Measurements from ENCODE around the gene CILP2.

The CILP2 gene

DNA sequence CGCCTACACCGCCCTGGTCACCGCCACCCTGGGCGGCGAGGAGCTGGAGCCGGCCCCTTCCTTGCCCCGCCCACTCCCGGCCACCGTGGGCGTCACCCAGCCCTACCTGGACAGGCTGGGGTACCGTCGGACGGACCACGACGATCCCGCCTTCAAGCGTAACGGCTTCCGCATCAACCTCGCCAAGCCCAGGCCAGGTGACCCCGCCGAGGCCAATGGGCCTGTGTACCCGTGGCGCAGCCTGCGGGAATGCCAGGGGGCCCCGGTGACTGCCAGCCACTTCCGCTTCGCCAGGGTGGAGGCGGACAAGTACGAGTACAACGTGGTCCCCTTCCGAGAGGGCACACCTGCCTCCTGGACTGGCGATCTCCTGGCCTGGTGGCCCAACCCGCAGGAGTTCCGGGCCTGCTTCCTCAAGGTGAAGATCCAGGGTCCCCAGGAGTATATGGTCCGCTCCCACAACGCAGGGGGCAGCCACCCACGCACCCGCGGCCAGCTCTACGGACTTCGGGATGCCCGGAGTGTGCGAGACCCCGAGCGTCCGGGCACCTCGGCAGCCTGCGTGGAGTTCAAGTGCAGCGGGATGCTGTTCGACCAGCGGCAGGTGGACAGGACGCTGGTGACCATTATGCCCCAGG, 7.0 kb downstream of the CILP2 start:
- DNase-seq, result no peak

DNA sequence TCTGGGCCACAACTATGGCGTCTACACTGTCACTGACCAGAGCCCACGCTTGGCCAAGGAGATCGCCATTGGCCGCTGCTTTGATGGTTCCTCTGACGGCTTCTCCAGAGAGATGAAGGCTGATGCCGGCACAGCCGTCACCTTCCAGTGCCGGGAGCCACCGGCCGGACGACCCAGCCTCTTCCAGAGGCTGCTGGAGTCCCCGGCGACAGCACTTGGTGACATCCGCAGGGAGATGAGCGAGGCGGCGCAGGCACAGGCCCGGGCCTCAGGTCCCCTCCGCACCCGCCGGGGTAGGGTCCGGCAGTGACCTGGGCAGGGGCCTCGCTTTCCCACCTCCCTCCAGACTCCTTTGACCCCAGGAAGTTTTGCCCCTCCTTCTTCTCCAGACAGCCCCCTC, 7.6 kb downstream of the CILP2 start:
- DNase-seq, result no peak

DNA sequence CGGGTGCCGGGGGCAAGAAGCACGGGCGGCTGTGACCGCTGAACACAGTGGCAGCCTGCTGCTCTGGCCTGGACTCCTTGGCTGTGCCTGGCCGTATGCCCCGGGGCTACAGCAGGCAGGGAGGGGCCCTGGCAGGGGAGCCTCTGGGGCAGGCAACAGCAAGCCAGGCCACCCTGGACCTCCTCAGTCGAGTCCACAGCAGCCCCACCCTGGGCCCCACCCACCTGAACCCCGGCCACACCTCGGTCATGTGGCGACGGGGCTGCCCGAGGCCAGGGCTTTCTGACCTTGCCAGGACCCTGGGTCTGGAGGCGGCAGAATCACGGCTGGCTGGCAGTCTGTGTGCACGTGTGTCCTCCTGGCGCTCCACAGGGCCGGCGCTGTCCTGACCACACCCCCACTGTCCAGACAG, 8.7 kb downstream of the CILP2 start:
- DNase-seq, result no peak

GRCh38 chr19:19547674-19548336, 9.7 kb downstream of the CILP2 start:
- no peak for DNase-seq

GRCh38 chr19:19548915-19549759, 11.1 kb downstream of the CILP2 start:
- DNase-seq, result no peak

DNA sequence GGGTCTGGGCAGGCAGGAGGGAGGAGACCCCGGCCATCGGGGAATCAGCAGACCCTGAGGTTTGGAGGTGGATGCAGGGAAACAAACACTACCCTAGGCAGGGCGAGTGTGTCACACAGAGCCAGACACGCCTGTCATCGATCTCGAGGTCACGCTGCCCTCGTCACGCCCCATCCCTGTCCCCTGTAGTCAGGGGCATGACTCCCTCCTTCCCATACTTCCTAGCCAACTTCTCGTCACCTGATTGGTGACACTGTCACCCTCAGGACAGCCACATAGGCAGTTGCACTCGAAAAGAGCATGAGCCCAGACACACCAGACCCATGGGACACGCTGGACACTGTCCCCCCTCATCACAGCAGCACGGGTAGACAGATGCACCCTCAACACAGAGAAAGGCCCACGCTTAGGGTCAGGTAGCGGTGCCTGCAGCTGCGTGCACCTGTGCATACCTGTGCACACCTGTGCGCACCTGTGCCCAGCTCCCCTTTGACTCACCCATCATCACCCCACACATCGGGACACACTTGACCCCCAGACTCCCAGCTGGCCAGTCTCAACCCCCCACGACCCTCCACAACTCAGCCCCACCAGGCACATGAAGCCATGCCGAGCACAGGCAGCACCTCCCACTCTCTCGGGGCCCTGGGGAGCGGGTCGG, 11.9 kb downstream of the CILP2 start:
- DNase-seq, result no peak

DNA sequence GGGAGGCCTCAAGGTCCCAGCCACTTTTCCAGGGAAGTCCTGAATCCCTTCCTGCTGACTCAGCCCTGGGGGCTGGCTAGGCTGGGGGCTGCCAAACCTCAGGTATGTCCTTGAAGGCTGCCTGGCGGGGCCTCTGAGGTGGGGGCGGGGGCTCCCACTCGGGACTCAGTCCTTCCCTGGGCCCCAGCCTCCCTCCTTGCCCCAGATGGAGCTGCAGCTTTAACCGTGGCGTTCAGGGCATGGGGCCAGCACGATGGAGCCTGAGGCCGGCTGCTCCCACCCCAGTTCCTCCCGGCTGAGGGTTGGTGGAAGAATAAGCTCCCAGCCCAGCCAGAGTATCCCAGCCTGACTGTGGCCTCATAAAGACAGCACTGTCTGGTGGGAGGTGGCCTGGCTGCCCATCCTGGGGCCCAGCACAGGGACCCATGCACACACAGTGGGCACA, 12.4 kb downstream of the CILP2 start:
- no peak for DNase-seq

- no peak for DNase-seq
Measured at GRCh38 chr19:19550972-19551852, 13.1 kb downstream of the CILP2 start.

GRCh38 chr19:19551853-19552192, 13.8 kb downstream of the CILP2 start:
- no peak for DNase-seq

DNA sequence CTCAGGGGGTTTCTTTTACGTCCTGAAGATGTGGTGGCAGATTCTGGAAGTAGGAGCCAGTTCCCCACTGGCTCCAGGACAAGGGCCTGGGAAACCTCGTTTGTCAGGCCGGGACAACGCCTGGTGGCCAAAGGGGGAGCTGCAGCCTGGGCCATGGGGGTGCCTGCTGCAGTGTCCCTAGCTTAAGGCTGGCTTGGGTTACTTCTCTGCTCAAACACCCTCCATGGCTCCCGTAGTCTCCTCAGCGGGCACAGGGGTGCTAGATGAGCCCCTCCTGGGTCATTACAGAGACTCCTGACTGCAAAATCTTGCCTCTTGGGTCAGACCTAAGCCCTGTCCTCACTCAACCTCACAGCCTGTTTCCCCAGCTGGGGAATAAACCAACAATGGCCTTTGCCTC, 14.7 kb downstream of the CILP2 start:
- no peak for DNase-seq

GRCh38 chr19:19553670-19554069, 15.6 kb downstream of the CILP2 start:
- no peak for DNase-seq

DNA sequence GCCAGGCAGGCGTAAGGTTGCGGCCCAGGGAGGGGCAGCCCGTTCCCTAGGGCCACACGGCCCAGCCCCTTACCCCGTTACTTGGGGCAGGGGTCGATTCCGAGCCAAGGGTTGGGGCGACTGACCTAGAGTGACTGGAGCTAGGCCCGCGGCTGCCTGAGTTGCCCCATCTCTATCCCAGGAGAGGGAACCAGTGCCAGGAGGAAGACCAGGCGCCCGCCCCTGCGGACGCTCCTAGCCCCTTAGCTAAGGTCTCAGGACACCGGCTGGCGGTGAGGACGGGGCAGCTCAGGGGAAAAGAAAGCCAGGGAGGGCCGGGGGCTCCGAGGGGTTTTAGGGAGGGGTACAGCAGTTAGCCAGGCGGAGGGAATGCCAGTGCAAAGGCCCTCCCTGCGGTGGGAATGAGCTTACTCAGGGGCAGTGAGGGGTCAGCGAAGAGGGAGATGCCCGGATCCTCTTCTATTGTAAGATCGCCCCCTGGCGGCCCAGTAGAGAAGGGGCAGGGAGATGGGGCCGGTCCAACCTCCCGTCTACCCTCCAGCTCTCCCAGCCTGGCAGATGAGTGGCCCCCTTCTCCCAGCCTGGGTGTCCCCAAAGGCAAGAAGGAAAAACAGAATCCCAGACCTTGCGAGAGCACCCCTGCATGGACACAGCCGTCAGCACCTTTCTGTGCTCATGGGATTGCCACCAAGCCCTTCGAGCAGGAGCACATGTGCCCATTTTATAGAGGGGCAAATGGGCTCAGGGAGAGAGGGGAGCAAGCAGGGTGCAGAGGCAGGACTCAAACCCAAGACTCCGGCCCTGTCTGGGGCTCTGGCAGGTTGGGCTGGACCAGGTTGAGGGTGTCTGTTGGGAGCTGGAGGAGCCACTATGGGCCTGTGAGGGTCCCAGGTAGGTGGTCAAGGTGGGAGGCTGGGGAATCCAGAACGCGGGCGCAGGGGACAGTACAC, 16.3 kb downstream of the CILP2 start:
- peak; percentile 32 for DNase-seq

DNA sequence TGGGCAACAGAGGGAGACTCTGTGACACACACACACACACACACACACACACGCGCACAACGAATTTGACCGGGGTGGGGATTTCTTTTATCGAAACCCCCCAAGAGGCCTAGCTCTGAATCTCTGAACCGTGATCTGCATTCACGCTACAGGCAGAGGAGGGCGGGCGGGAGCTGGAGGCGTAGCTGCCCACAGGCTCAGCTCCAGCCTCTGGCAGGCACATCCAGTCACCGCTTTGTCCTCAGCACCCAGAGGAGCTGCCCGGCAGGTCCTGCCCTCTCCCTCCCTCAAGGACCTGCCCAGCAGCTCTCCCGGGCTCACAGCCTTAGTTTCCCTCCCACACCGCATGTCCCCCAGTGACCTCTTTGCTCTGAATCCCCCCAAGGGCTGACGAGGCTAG, 20.0 kb downstream of the CILP2 start:
- no peak for DNase-seq

- no peak for DNase-seq
Measured at GRCh38 chr19:19558636-19559035, 20.6 kb downstream of the CILP2 start.

DNA sequence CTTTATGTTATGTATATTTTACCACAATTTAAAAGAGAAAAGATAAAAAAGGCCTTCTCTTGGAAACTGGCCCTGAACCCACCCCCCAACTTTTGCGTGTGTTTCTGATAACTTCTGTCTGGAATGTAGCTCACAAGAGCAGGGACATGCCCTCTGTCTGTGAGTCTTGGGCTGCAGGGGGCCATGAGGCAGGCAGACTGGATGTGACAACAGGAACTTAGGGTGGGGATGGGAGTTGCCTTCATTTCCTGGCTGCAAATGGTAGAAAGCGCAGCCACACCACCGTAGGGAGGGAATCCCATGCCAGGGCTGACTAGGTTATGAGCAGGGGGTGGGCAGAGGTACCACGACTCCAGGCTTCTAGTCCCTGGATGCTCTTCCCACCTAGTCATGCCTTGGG, 21.9 kb downstream of the CILP2 start:
- DNase-seq, result no peak

DNA sequence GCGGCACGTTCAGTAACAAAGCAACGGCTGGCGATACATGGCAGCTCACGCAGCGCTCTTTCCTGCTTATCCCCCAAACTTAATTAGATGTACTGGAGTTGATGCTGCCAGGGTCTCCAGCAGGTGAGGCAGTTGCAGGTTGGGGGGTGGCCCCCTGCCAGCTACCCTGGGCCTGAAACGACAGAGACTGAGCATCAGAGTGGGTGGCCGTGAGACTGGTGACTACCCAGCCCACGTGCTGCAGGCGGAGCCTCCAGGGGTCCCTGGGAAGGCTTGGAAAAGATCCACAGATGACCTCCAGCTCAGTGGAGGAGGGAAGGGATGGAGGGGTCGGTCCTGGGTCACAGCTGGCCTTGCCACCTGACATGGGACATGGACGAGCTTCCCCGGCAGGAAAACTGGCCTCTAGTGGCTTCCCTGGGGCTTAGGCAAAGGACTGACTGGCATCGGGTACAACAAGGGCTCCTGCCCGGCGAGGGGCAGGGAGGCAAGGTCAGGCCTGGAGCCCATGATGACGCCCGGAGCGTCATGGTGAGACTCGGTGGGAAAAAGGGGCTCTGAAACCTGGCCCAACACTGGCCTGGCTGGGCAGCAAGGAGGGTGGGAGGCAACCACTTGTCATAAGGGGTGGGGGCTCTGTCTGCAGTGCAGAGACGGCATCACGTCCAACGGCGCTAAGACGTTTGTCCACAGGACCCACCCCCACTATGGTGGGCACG, 24.0 kb downstream of the CILP2 start:
- no peak for DNase-seq

- peak; percentile 39 for DNase-seq
Measured at GRCh38 chr19:19562665-19563347, 24.7 kb downstream of the CILP2 start.

GRCh38 chr19:19563348-19563848, 25.3 kb downstream of the CILP2 start:
- DNase-seq, result no peak

DNA sequence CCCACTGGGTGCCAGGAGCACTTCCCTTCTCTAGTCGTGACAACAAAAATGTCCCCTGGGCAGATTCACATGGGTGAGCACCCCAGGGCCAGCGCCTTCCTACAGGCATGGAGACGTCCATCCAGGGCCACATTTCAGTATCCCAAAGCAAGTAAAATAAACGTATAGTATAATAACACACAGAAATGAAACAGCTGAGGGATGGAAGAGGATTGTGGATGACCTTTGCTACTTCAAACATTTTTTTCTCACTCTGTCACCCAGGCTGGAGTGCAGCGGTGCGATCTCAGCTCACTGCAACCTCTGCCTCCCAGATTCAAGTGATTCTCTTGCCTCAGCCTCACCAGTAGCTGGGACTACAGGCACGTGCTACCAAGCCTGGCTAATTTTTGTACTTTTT, 28.2 kb downstream of the CILP2 start:
- DNase-seq, result no peak

GRCh38 chr19:19567391-19567790, 29.3 kb downstream of the CILP2 start:
- DNase-seq, result no peak

Data from central memory CD4-positive, alpha-beta T cell (primary cell).